ENCODE measurements around the gene ADCY10. TPM values are rescaled to one million over a fixed set of nuclear protein-coding genes. Genes with fewer than 3 reads are reported as not detected.

Gene ADCY10
- total RNA-seq, 1 donor from 2014 or later: not detected

DNA sequence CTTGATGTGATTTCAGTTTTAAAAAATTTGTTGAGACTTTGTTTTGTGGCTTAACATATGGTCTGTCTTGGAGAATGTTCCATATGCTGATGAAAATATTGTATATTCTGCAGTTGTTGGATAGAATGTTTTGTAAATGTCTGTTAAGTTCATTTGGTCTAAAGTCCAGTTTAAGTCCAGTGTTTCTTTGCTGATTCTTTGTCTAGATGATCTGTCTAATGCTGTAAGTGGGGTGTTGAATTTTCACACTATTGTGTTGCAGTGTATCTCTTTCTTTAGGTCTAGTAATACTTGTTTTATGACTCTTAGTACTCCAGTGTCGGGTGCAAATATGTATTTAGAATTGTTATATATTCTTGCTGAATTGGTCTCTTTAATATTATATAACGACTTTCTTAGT is 33.8 kb upstream of the ADCY10 start:
- no peaks in the 10 kb centered on the region for H3K4me1 Mint-ChIP-seq
- H3K36me3 Mint-ChIP-seq (ENCODE audit: low read depth): peaks cover 22% of the 10 kb centered on the region
- peaks cover 8% of the 10 kb centered on the region for H3K9me3 Mint-ChIP-seq
- no peak overlapping the region for H3K27ac Mint-ChIP-seq (ENCODE audit: unreplicated experiment)
- no peak overlapping the region for H3K4me3 Mint-ChIP-seq
- no peak for DNase-seq (ENCODE audit: low read depth, low spot score)
- no peaks in the 10 kb centered on the region for H3K27me3 Mint-ChIP-seq (ENCODE audit: low read depth)
- TF ChIP-seq, protein P1, sequence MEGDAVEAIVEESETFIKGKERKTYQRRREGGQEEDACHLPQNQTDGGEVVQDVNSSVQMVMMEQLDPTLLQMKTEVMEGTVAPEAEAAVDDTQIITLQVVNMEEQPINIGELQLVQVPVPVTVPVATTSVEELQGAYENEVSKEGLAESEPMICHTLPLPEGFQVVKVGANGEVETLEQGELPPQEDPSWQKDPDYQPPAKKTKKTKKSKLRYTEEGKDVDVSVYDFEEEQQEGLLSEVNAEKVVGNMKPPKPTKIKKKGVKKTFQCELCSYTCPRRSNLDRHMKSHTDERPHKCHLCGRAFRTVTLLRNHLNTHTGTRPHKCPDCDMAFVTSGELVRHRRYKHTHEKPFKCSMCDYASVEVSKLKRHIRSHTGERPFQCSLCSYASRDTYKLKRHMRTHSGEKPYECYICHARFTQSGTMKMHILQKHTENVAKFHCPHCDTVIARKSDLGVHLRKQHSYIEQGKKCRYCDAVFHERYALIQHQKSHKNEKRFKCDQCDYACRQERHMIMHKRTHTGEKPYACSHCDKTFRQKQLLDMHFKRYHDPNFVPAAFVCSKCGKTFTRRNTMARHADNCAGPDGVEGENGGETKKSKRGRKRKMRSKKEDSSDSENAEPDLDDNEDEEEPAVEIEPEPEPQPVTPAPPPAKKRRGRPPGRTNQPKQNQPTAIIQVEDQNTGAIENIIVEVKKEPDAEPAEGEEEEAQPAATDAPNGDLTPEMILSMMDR (conservative IDR thresholded peaks at IDR 0.05): no peak

DNA sequence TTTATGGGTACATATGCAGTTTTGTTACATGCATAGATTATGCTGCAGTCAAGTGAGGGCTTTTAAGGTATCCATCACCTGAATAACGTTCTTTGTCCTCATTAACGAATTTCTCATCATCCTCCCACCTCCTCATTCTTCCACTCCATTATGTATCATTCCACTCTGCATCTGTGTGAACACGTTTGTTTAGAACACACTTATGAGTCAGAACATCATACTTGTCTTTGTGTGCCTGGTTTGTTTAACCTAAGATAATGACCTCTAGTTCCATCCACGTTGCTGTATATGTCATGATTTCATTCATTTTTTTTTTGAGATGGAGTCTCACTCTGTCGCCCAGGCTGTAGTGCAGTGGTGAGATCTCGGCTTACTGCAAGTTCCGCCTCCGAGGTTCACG is 29.6 kb upstream of the ADCY10 start:
- Mint-ChIP-seq H3K36me3 (ENCODE audit: low read depth) (peaks cover 18% of the 10 kb centered on the region), H3K9me3 (peaks cover 8% of the 10 kb centered on the region), H3K27ac (ENCODE audit: unreplicated experiment) (no peak overlapping the region), H3K4me1 (no peaks in the 10 kb centered on the region), H3K4me3 (no peak overlapping the region), H3K27me3 (ENCODE audit: low read depth) (no peaks in the 10 kb centered on the region)
- TF ChIP-seq, protein P1 (conservative IDR thresholded peaks at IDR 0.05): no peak
- DNase-seq (ENCODE audit: low read depth, low spot score): no peak

DNA sequence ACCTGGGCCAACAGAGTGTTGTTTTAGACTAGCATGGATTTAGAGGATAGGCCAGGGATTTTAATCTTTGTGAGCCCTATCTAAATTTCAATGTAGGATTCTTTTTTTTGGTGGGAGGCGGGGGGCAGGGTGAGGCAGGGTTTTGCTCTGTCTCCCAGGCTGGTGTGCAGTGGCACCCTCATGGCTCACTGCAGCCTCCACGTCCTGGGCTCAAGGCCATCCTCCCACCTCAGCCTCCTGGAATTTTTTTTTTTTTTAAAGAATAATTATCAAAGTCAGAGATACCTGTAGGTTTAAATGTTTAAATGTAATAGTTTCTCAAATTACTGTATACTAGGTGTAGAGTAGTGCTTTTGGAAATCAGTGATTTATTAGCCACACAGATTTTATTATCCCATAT is 26.3 kb upstream of the ADCY10 start:
- H3K27me3 Mint-ChIP-seq (ENCODE audit: low read depth): no peaks in the 10 kb centered on the region
- peaks cover 14% of the 10 kb centered on the region for H3K4me1 Mint-ChIP-seq
- H3K9me3 Mint-ChIP-seq: peaks cover 3% of the 10 kb centered on the region

DNA sequence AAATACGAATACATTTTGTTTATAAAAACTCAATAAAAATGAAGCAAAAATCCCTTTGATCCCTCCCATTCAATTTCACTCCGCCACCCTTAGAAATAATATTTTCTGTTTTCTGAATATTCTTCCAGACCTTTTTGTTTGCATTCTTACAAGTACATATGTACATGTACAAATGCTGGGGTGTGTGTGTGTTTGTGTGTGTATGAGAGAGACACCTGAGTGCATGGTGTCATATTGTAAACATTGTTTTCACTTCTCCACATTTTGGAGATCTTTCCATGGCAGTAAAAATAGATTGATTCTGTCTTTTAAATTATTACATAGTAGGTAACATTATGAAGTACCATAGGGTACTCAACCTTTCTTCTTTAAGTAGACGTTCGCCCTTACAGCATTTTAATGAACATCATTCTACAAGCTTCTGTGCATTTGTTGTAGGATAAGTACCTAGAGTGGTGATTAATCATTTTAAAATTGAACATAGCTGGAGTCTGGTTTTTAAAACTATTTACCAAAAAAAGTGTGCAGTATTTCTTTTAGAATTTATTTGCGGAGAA is 24.2 kb upstream of the ADCY10 start:
- peaks cover 31% of the 10 kb centered on the region for H3K4me1 Mint-ChIP-seq
- no peaks in the 10 kb centered on the region for H3K27me3 Mint-ChIP-seq (ENCODE audit: low read depth)
- no peaks in the 10 kb centered on the region for H3K9me3 Mint-ChIP-seq
- H3K4me3 Mint-ChIP-seq: peak overlapping the region; percentile 97
- TF ChIP-seq, protein P1 (conservative IDR thresholded peaks at IDR 0.05): no peak
- H3K36me3 Mint-ChIP-seq (ENCODE audit: low read depth): no peaks in the 10 kb centered on the region
- no peak for DNase-seq (ENCODE audit: low read depth, low spot score)
- H3K27ac Mint-ChIP-seq (ENCODE audit: unreplicated experiment): no peak overlapping the region

More for the DNA sequence above, 26.3 kb upstream of the ADCY10 start:
- no peak overlapping the region for H3K27ac Mint-ChIP-seq (ENCODE audit: unreplicated experiment)
- no peak overlapping the region for H3K4me3 Mint-ChIP-seq
- H3K36me3 Mint-ChIP-seq (ENCODE audit: low read depth): peaks cover 9% of the 10 kb centered on the region
- TF ChIP-seq, protein P1 (conservative IDR thresholded peaks at IDR 0.05): no peak
- no peak for DNase-seq (ENCODE audit: low read depth, low spot score)

DNA sequence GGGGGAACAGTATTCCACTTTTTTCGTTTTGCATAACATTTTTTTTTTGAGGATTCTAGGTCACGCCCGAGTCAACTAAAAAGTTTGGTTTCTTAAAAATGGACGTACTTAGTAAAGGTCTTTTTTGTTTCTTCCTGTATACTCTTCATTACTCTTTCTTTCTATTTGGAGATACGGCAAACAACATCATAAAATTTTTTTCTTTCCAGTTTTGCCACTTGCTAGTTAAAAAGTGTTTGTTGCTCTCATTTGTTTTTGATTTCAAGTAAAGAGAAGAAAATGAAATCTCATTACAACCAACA is 23.7 kb upstream of the ADCY10 start:
- Mint-ChIP-seq H3K27me3 (ENCODE audit: low read depth) (no peaks in the 10 kb centered on the region), H3K9me3 (no peaks in the 10 kb centered on the region), H3K4me3 (peak overlapping the region; percentile 97), H3K4me1 (peaks cover 31% of the 10 kb centered on the region), H3K36me3 (ENCODE audit: low read depth) (no peaks in the 10 kb centered on the region), H3K27ac (ENCODE audit: unreplicated experiment) (peak overlapping the region; percentile 85)
- TF ChIP-seq, protein P1 (conservative IDR thresholded peaks at IDR 0.05): no peak
- no peak for DNase-seq (ENCODE audit: low read depth, low spot score)

All from neural crest cell (in vitro differentiated cells).